Measurements from ENCODE around the gene IKZF4. TPM values are rescaled to one million over a fixed set of nuclear protein-coding genes. Genes with fewer than 3 reads are reported as not detected.
"Not testable (repeated sequence)": the region's sequence is repeated elsewhere in the genome, so short reads cannot be mapped to it uniquely, and the experiment has no call there.

The IKZF4 gene
- total RNA-seq, 2 experiments from 2014 or later, result 1.3 to 6.0 TPM

GRCh38 chr12:55997535-55997859, 23.3 kb upstream of the IKZF4 start:
- no peaks in the 10 kb centered on the region for H4K20me1 ChIP-seq (ENCODE audit: insufficient read depth, low read length)
- no peak overlapping the region for H3K27ac ChIP-seq (ENCODE audit: low read depth, low read length, poor library complexity, severe bottlenecking)
- H3K36me3 ChIP-seq (ENCODE audit: insufficient read depth, low read length), result peaks cover 17% of the 10 kb centered on the region; the same call in 1 of the 2 replicates
- no peaks in the 10 kb centered on the region for H3K9me2 ChIP-seq (ENCODE audit: insufficient read depth, low read length)
- CTCF ChIA-PET (ENCODE audit: unreplicated experiment), result no interaction called here
- H3K9me3 ChIP-seq (ENCODE audit: low read length), result no peaks in the 10 kb centered on the region
- H3K4me3 ChIP-seq (ENCODE audit: low read depth, low read length, poor library complexity, severe bottlenecking), result no peak overlapping the region
- POLR2A ChIA-PET, result interaction anchor here (1.1 kb wide), 1 partner anchor 113 kb away, joined by 3 read pairs; no protein-coding TSS in a partner anchor
- no TSS peak for BruUV-seq (replicated peaks)
- H3K79me2 ChIP-seq (ENCODE audit: insufficient read depth, low read depth, low read length), result no peaks in the 10 kb centered on the region
- no peaks in the 10 kb centered on the region for H3K4me1 ChIP-seq (ENCODE audit: insufficient read depth, low read length, poor library complexity, severe bottlenecking)
- no peak for DNase-seq (ENCODE audit: low spot score)
- TF ChIP-seq CTCF (conservative IDR thresholded peaks at IDR 0.05; ENCODE audit: low read length), result no peak
- no peak overlapping the region for H3K4me2 ChIP-seq (ENCODE audit: low read length)
- intact Hi-C loops (cut with micrococcal nuclease; ENCODE audit: unreplicated experiment), result no loop called here
- no peak overlapping the region for H2AFZ ChIP-seq (ENCODE audit: low read length)

- BruUV-seq (replicated peaks); H3K27ac ChIP-seq (ENCODE audit: low read depth, low read length, poor library complexity, severe bottlenecking); intact Hi-C loops (cut with micrococcal nuclease; ENCODE audit: unreplicated experiment): not testable (repeated sequence)
Measured at GRCh38 chr12:55999522-55999921, 21.3 kb upstream of the IKZF4 start.

GRCh38 chr12:55999999-56000540, 20.8 kb upstream of the IKZF4 start:
- intact Hi-C loops (cut with micrococcal nuclease; ENCODE audit: unreplicated experiment), result not testable (repeated sequence)

More at GRCh38 chr12:55999522-55999921, 21.3 kb upstream of the IKZF4 start:
- not testable (repeated sequence) for H3K9me3 ChIP-seq (ENCODE audit: low read length); H3K9me2 ChIP-seq (ENCODE audit: insufficient read depth, low read length); H2AFZ ChIP-seq (ENCODE audit: low read length); H3K4me1 ChIP-seq (ENCODE audit: insufficient read depth, low read length, poor library complexity, severe bottlenecking); H3K4me2 ChIP-seq (ENCODE audit: low read length); DNase-seq (ENCODE audit: low spot score); H4K20me1 ChIP-seq (ENCODE audit: insufficient read depth, low read length); H3K4me3 ChIP-seq (ENCODE audit: low read depth, low read length, poor library complexity, severe bottlenecking); H3K36me3 ChIP-seq (ENCODE audit: insufficient read depth, low read length); H3K79me2 ChIP-seq (ENCODE audit: insufficient read depth, low read depth, low read length)
- ChIA-PET CTCF (ENCODE audit: unreplicated experiment) (interaction anchor here (0.6 kb wide), 1 partner anchor 27 kb away, joined by 3 read pairs; no protein-coding TSS in a partner anchor), POLR2A (interaction anchor here (1.0 kb wide), 2 partner anchors 26 to 69 kb away, joined by 3 read pairs; partner anchors contain the start of genes DGKA and RAB5B)

GRCh38 chr12:56001487-56002100, 19.2 kb upstream of the IKZF4 start:
- no peak overlapping the region for H2AFZ ChIP-seq (ENCODE audit: low read length)
- H3K9me2 ChIP-seq (ENCODE audit: insufficient read depth, low read length), result no peaks in the 10 kb centered on the region
- no peaks in the 10 kb centered on the region for H3K79me2 ChIP-seq (ENCODE audit: insufficient read depth, low read depth, low read length)
- no peaks in the 10 kb centered on the region for H3K4me1 ChIP-seq (ENCODE audit: insufficient read depth, low read length, poor library complexity, severe bottlenecking)
- H3K9me3 ChIP-seq (ENCODE audit: low read length), result no peaks in the 10 kb centered on the region
- no peaks in the 10 kb centered on the region for H4K20me1 ChIP-seq (ENCODE audit: insufficient read depth, low read length)
- no TSS peak for BruUV-seq (replicated peaks)
- no peak for DNase-seq (ENCODE audit: low spot score)
- intact Hi-C loops (cut with micrococcal nuclease; ENCODE audit: unreplicated experiment), result no loop called here
- TF ChIP-seq CTCF (conservative IDR thresholded peaks at IDR 0.05; ENCODE audit: low read length) (no peak), EZH2phosphoT487 (IDR thresholded peaks at IDR 0.05; ENCODE audit: borderline replicate concordance, low read depth, low read length) (no peak)
- no peak overlapping the region for H3K27ac ChIP-seq (ENCODE audit: low read depth, low read length, poor library complexity, severe bottlenecking)
- ChIA-PET CTCF (ENCODE audit: unreplicated experiment) (no interaction called here), POLR2A (interaction anchor here (0.5 to 0.6 kb wide), 2 partner anchors 63 to 1464 kb away, joined by 3 read pairs; no protein-coding TSS in a partner anchor)
- no peaks in the 10 kb centered on the region for H3K36me3 ChIP-seq (ENCODE audit: insufficient read depth, low read length)
- no peak overlapping the region for H3K4me2 ChIP-seq (ENCODE audit: low read length)
- no peak overlapping the region for H3K4me3 ChIP-seq (ENCODE audit: low read depth, low read length, poor library complexity, severe bottlenecking)

More at GRCh38 chr12:55999999-56000540, 20.8 kb upstream of the IKZF4 start:
- H3K79me2 ChIP-seq (ENCODE audit: insufficient read depth, low read depth, low read length); H3K9me3 ChIP-seq (ENCODE audit: low read length); H3K4me3 ChIP-seq (ENCODE audit: low read depth, low read length, poor library complexity, severe bottlenecking); H3K9me2 ChIP-seq (ENCODE audit: insufficient read depth, low read length); DNase-seq (ENCODE audit: low spot score); CTCF ChIA-PET (ENCODE audit: unreplicated experiment); H3K4me1 ChIP-seq (ENCODE audit: insufficient read depth, low read length, poor library complexity, severe bottlenecking); H3K36me3 ChIP-seq (ENCODE audit: insufficient read depth, low read length); H3K4me2 ChIP-seq (ENCODE audit: low read length); H3K27ac ChIP-seq (ENCODE audit: low read depth, low read length, poor library complexity, severe bottlenecking); H4K20me1 ChIP-seq (ENCODE audit: insufficient read depth, low read length); BruUV-seq (replicated peaks); H2AFZ ChIP-seq (ENCODE audit: low read length): not testable (repeated sequence)
- POLR2A ChIA-PET, result interaction anchor here (1.0 kb wide), 1 partner anchor 26 kb away, joined by 3 read pairs; the partner anchor contains the start of gene RAB5B

- H3K9me2 ChIP-seq (ENCODE audit: insufficient read depth, low read length); H3K79me2 ChIP-seq (ENCODE audit: insufficient read depth, low read depth, low read length); H3K4me2 ChIP-seq (ENCODE audit: low read length); DNase-seq (ENCODE audit: low spot score); CTCF ChIA-PET (ENCODE audit: unreplicated experiment); H3K4me3 ChIP-seq (ENCODE audit: low read depth, low read length, poor library complexity, severe bottlenecking); H3K27ac ChIP-seq (ENCODE audit: low read depth, low read length, poor library complexity, severe bottlenecking); H2AFZ ChIP-seq (ENCODE audit: low read length); BruUV-seq (replicated peaks); POLR2A ChIA-PET; intact Hi-C loops (cut with micrococcal nuclease; ENCODE audit: unreplicated experiment); H3K4me1 ChIP-seq (ENCODE audit: insufficient read depth, low read length, poor library complexity, severe bottlenecking); H3K36me3 ChIP-seq (ENCODE audit: insufficient read depth, low read length); H4K20me1 ChIP-seq (ENCODE audit: insufficient read depth, low read length); H3K9me3 ChIP-seq (ENCODE audit: low read length): not testable (repeated sequence)
Measured at GRCh38 chr12:56003376-56003775, 17.5 kb upstream of the IKZF4 start.
